SK-N-SH (cell line): Measurements from ENCODE around the gene RRAD.
A peak's percentile ranks its signal among the peaks of the same experiment; 100 is the strongest.

Source experiments
- CHD2 ChIP-seq: fragments of 150-350 bp; IDR thresholded peaks from 2 replicates; pipeline ENCODE4 v1.6.1; 2018; ENCODE audit warnings: low read length; ENCODE audit not compliant: partially characterized antibody
- EZH2phosphoT487 ChIP-seq: fragments of 200-600 bp; sonication (generic); IDR thresholded peaks from 2 replicates; pipeline ENCODE4 v1.6.1; 2017; ENCODE audit warnings: low read depth, mixed run types, mild to moderate bottlenecking, antibody characterized with exemption, moderate library complexity, borderline replicate concordance
- MEF2A ChIP-seq: IDR thresholded peaks from 2 replicates; pipeline ENCODE4 v1.4.0; 2012; ENCODE audit warnings: low read depth, borderline replicate concordance
- MXI1 ChIP-seq: IDR thresholded peaks from 2 replicates; pipeline ENCODE4 v1.6.1; 2012; ENCODE audit warnings: mild to moderate bottlenecking, low read depth, low read length, improper control_type of control experiment
- RFX5 ChIP-seq: IDR thresholded peaks from 2 replicates; pipeline ENCODE4 v1.6.1; 2012; ENCODE audit warnings: mild to moderate bottlenecking, improper control_type of control experiment, low read length
- SIN3A ChIP-seq: IDR thresholded peaks from 2 replicates; pipeline ENCODE4 v1.6.1; 2012; ENCODE audit warnings: low read depth, mild to moderate bottlenecking, low read length, moderate library complexity, borderline replicate concordance

DNA sequence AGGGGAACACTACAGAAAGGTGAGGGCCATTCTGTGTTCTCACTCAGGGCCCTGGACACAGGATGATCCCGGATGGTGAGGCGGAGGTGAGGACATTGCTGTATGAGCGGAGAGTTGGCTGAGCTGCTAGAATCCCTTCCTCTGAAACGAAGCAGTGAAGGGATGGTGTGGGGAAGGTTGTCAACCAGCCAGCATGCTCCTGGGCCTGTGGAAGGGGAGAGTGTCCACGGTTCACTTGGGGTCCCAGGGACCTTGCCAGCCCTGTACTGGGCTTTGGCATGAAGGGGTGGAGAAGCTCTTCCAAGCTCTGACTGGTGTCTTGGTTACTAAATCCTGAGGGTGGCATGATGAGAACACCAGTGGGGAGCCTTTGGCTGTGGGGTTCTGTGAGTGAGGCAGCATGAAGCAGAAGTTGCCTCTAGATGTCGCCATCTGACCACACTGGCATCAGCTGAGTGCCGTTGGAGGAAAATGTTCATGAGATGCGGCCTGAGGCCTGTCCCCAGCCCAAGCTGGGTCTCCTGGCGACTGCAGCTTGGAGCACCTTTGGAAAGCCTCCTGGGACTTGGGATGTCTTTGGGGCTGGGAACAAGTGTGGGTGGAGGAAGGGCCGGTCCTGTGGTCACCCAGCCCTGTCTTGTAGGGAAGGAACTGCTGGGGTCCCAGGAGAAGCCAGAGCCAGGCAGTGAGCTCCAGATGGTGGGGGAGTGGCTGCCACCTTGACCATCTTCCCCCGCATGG is 30.2 kb downstream of the RRAD start:
- TF ChIP-seq SIN3A: no peak
- no peak for TF ChIP-seq RFX5
- no peak for TF ChIP-seq EZH2phosphoT487
- no peak for TF ChIP-seq MEF2A
- TF ChIP-seq CHD2: peak; percentile 48
- no peak for TF ChIP-seq MXI1
